Endothelial cell of umbilical vein (primary cell): ENCODE measurements around the gene RAC2. TPM values are rescaled to one million over a fixed set of nuclear protein-coding genes. Genes with fewer than 3 reads are reported as not detected.

ENCODE experiments used
- BruUV-seq: library from RNA; stranded (reverse); fragments of 400-500 nt; replicated peaks from 2 replicates; lab custom pipeline; 2021; lab: Mats Ljungman, UMichigan
- CTCF ChIA-PET: fragments of 300-600, 350-600 bp; sonication (Branson Sonifier 250); formaldehyde crosslinking; loops from one replicate; lab custom pipeline; 2021; ENCODE audit warnings: antibody characterized with exemption, inconsistent platforms; lab: Charles Lee
- POLR2A ChIA-PET: fragments of 300-600, 350-600 bp; sonication (Branson Sonifier 250); formaldehyde crosslinking; loops from one replicate; lab custom pipeline; 2021; ENCODE audit warnings: antibody characterized with exemption, inconsistent platforms; lab: Charles Lee
- DNase-seq: peaks from one replicate; pipeline ENCODE4 v3.0.0-alpha.2; 2011; ENCODE audit warnings: low read depth, low spot score
- FAIRE-seq: peaks from 2 replicates; lab custom pipeline; 2011; peaks lifted over from hg19 to GRCh38; lab: Jason Lieb, UNC
- H2AFZ ChIP-seq: 2 replicates; pipeline ENCODE4 v1.6.0; 2012; ENCODE audit warnings: low read depth, low read length, control low read depth, inconsistent platforms
- H3K27ac ChIP-seq: 2 replicates; pipeline ENCODE4 v1.5.1; 2011; ENCODE audit warnings: low read depth, mild to moderate bottlenecking, control low read depth, low read length, moderate library complexity; ENCODE audit not compliant: insufficient read depth
- H3K27me3 ChIP-seq, 2 experiments: 2 replicates each; pipeline versions ENCODE4 v1.6.0 to v1.6.1; 2011; ENCODE audit warnings: low read length in 2 of 2, mixed read lengths in 1 of 2; ENCODE audit not compliant: control insufficient read depth in 2 of 2, insufficient read depth in 2 of 2
- H3K36me3 ChIP-seq, 2 experiments: 2 replicates in 1 of 2; 3 replicates in 1 of 2; pipeline ENCODE4 v1.5.1; 2011; ENCODE audit warnings: low read length in 2 of 2, mild to moderate bottlenecking in 1 of 2, moderate library complexity in 1 of 2; ENCODE audit not compliant: control insufficient read depth in 2 of 2, insufficient read depth in 2 of 2; ENCODE audit errors: extremely low read depth in 1 of 2
- H3K4me1 ChIP-seq: 3 replicates; pipeline ENCODE4 v1.5.1; 2011; ENCODE audit warnings: mild to moderate bottlenecking, low read length; ENCODE audit not compliant: control insufficient read depth, insufficient read depth; ENCODE audit errors: extremely low read depth
- H3K4me2 ChIP-seq: 2 replicates; pipeline ENCODE4 v1.6.1; 2011; ENCODE audit warnings: low read length, control low read depth, mixed read lengths; ENCODE audit not compliant: insufficient read depth
- H3K4me3 ChIP-seq, 3 experiments: fragments of 200-600 bp in 1 of 3; sonication (generic), shearing (Covaris generic) in 1 of 3; replicated peaks in 1 of 3; 2 replicates each; pipeline ENCODE4 v1.5.1; 2011 to 2016; ENCODE audit warnings: control low read depth in 3 of 3, low read length in 3 of 3, mild to moderate bottlenecking in 2 of 3, inconsistent platforms in 1 of 3, low read depth in 1 of 3, moderate library complexity in 1 of 3; ENCODE audit not compliant: insufficient read depth in 1 of 3
- H3K79me2 ChIP-seq: 2 replicates; pipeline ENCODE4 v1.6.0; 2012; ENCODE audit warnings: low read length, inconsistent platforms; ENCODE audit not compliant: control insufficient read depth, insufficient read depth
- H3K9ac ChIP-seq: replicated peaks from 2 replicates; pipeline ENCODE3; 2011; ENCODE audit warnings: low read length, control low read depth; ENCODE audit not compliant: insufficient read depth; ENCODE audit errors: extremely low read depth
- H3K9me1 ChIP-seq: replicated peaks from 3 replicates; pipeline ENCODE4 v1.6.0; 2011; ENCODE audit warnings: mild to moderate bottlenecking, low read length; ENCODE audit not compliant: control insufficient read depth, insufficient read depth; ENCODE audit errors: extremely low read depth
- H3K9me3 ChIP-seq: replicated peaks from 2 replicates; pipeline ENCODE4 v1.5.1; 2012; ENCODE audit warnings: low read length, inconsistent platforms; ENCODE audit not compliant: control insufficient read depth, insufficient read depth
- H4K20me1 ChIP-seq: replicated peaks from 2 replicates; pipeline ENCODE3; 2011; ENCODE audit warnings: mild to moderate bottlenecking, low read length; ENCODE audit not compliant: control insufficient read depth, insufficient read depth; ENCODE audit errors: extremely low read depth
- CTCF ChIP-seq, 2 donors: IDR thresholded peaks; 1 replicate in 1 of 2; 2 replicates in 1 of 2; pipeline ENCODE4 v1.5.1; 2011; ENCODE audit warnings: low read length in 2 of 2, mild to moderate bottlenecking in 2 of 2, moderate library complexity in 2 of 2, control low read depth in 1 of 2, inconsistent platforms in 1 of 2, low read depth in 1 of 2; ENCODE audit not compliant: insufficient read depth in 1 of 2; ENCODE audit errors: extremely low read depth in 1 of 2
- EZH2 ChIP-seq: IDR thresholded peaks from 2 replicates; pipeline ENCODE4 v1.6.1; 2012; ENCODE audit warnings: borderline replicate concordance, low read depth, mild to moderate bottlenecking, moderate library complexity, low read length, inconsistent platforms; ENCODE audit not compliant: severe bottlenecking
- FOS ChIP-seq: IDR thresholded peaks from 2 replicates; pipeline ENCODE4 v1.6.1; 2011; ENCODE audit warnings: mild to moderate bottlenecking, low read length, moderate library complexity, borderline replicate concordance; ENCODE audit not compliant: insufficient read depth
- GATA2 ChIP-seq: IDR thresholded peaks from 2 replicates; pipeline ENCODE4 v1.7.0; 2011; ENCODE audit warnings: low read depth, mild to moderate bottlenecking, moderate library complexity, mixed read lengths, low read length; ENCODE audit not compliant: insufficient read length, insufficient read depth
- JUN ChIP-seq: IDR thresholded peaks from 2 replicates; pipeline ENCODE4 v1.6.1; 2011; ENCODE audit warnings: borderline replicate concordance, low read depth; ENCODE audit not compliant: insufficient read length, insufficient read depth
- MAX ChIP-seq: IDR thresholded peaks from 2 replicates; pipeline ENCODE4 v1.6.1; 2011; ENCODE audit not compliant: insufficient read depth, insufficient read length
- MYC ChIP-seq: IDR thresholded peaks from one replicate; pipeline ENCODE4 v1.6.1; 2011; ENCODE audit warnings: mild to moderate bottlenecking, low read depth, low read length
- POLR2A ChIP-seq: IDR thresholded peaks from 2 replicates; pipeline ENCODE4 v1.6.1; 2012; ENCODE audit warnings: low read depth, mild to moderate bottlenecking, control low read depth, low read length
- POLR2AphosphoS5 ChIP-seq: IDR thresholded peaks from 2 replicates; pipeline ENCODE4 v1.6.1; 2012; ENCODE audit warnings: low read depth, mild to moderate bottlenecking, control low read depth, low read length, moderate library complexity; ENCODE audit not compliant: insufficient read depth
- dilution Hi-C: fragments of 300-500 bp; cut with MboI; formaldehyde crosslinking; loops from one replicate; pipeline ENCODE4 v1.15.0; 2019; ENCODE audit warnings: low sequenced_read_pairs; ENCODE audit not compliant: extremely low pct_ligation_motif_present
- intact Hi-C: fragments of 100-400 bp; cut with micrococcal nuclease; formaldehyde crosslinking; loops from one replicate; pipeline ENCODE4 v1.10.0; 2022
- polyA plus RNA-seq, 4 experiments: library from polyadenylated mRNA; depleted of rRNA in 3 of 4; stranded (reverse) in 3 of 4; unstranded in 1 of 4; fragments of >200 nt; gene quantifications; 2 replicates each; pipeline versions ENCODE4 v1.2.1 to v1.2.3, GENCODE V29; 2011 to 2012; ENCODE audit warnings: missing spikeins in 1 of 4
- total RNA-seq: library from RNA; stranded (reverse); gene quantifications from 2 replicates; pipeline ENCODE4 v1.2.3, GENCODE V29; 2021

The RAC2 gene
- total and polyA plus RNA-seq, 2 donors (not counting 3 experiments of a cell fraction or from before 2014, with no cell fraction given), result 122 to 181 TPM

DNA sequence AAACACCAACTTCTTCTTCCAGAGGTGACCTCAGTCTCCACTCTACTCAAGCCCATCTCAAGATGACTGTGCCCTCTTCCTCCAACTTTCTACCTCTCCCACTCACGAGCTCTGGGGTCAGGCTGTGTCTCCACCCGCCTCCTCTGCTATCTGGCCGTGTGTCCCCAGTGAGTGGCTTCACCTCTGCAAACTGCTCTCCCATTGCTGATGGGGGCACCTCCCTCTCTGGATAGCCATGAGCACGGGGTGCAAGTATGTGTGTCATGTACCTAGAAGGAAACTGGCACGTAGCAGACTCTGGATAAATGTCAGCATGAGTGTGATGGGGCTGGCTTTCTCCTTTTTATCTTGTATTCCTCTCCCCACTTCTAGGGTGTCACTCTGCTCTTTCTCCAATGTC, 18.3 kb upstream of the RAC2 start:
- dilution Hi-C loops (no loop called here), intact Hi-C loops (no loop called here)
- Histone ChIP-seq H3K4me1 (peaks cover 12% of the 10 kb centered on the region), H3K9me3 (peaks cover 6% of the 10 kb centered on the region), H3K27ac (no peak overlapping the region), H2AFZ (no peak overlapping the region), H3K9ac (no peak overlapping the region), H4K20me1 (no peaks in the 10 kb centered on the region), H3K9me1 (no peaks in the 10 kb centered on the region), H3K79me2 (no peaks in the 10 kb centered on the region), H3K27me3 (no peaks in the 10 kb centered on the region), H3K4me2 (no peak overlapping the region), H3K4me3 (no peak overlapping the region), H3K36me3 (no peaks in the 10 kb centered on the region)
- no peak for FAIRE-seq
- ChIA-PET CTCF (interaction anchor here (0.7 to 2.8 kb wide), 2 partner anchors 10 to 181 kb away, joined by 3 to 10 read pairs; no protein-coding TSS in a partner anchor), POLR2A (no interaction called here)
- TF ChIP-seq MYC, result no peak
- TF ChIP-seq FOS, result no peak
- no peak for TF ChIP-seq CTCF (IDR thresholded peaks at IDR 0.05; ENCODE audit: extremely low read depth in 1 of 2, insufficient read depth in 1 of 2, low read depth in 1 of 2, low read length in 2 of 2)
- no peak for TF ChIP-seq POLR2AphosphoS5
- TF ChIP-seq MAX, result no peak
- TF ChIP-seq GATA2, result no peak
- TF ChIP-seq POLR2A, result no peak
- TF ChIP-seq JUN, result no peak
- no peak for TF ChIP-seq EZH2
- DNase-seq, result no peak
- BruUV-seq, result no TSS peak
